GM18909 (cell line): ENCODE results near the gene BNIPL.

Source experiments
- ATAC-seq: cut with Tn5 transposase; IDR thresholded peaks from one replicate; pipeline ENCODE4 v1.9.1; 2021; ENCODE audit warnings: mild to moderate bottlenecking; ENCODE audit not compliant: unreplicated experiment, poor library complexity

The BNIPL gene

GRCh38 chr1:151009674-151010345 is 26.6 kb upstream of the BNIPL start:
- ATAC-seq = no peak

DNA sequence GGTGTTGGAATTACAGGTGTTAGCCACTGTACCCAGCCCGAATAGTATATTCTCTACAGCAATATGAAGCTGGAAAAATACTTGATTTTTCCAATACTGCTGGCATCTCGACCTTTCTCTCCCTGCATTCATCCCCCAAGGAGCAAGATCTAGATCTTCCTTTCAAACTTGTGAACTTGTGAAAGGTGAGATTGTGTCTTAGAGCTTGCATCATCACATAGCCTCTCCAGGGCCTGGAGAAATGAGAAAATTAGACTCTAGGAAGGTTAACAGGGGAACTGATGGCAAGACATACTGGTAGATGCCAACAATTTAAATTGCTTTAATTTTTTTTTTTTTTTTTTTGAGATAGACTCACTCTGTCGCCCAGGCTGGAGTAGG is 26.1 kb upstream of the BNIPL start:
- ATAC-seq = no peak

GRCh38 chr1:151011154-151011850 is 25.1 kb upstream of the BNIPL start:
- ATAC-seq = no peak

- ATAC-seq = no peak
Measured at GRCh38 chr1:151012684-151013471, 23.5 kb upstream of the BNIPL start.

- ATAC-seq = no peak
Measured at GRCh38 chr1:151013518-151013917, 22.9 kb upstream of the BNIPL start.

DNA sequence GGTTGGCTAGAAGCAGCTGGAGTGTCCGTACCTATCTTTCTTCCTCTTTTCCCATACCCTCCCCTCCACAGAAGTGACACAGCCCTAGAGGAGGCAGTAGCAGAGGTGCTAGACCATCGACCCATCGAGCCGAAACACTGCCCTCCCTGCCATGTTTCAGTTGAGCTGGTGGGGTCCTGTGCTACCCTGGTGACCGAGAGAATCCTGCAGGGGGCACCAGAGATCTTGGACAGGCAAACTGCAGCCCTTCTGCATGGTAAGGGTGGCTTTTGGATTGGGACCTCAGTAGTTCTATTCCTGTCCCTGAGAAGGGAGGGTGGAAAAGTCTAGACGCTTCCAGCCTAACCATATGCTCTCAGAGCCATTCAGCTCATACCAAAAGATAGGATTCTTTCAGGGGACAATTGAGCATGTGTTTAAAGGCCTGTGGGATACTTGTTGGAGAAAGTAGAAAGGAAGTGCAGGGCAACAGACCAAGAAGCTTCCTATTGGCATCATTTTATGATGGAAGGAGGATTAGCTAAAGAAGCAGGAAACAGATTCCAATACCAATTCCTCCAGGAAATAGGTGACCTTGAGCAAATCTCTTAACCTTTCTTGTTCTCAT is 11.7 kb upstream of the BNIPL start:
- no peak for ATAC-seq

DNA sequence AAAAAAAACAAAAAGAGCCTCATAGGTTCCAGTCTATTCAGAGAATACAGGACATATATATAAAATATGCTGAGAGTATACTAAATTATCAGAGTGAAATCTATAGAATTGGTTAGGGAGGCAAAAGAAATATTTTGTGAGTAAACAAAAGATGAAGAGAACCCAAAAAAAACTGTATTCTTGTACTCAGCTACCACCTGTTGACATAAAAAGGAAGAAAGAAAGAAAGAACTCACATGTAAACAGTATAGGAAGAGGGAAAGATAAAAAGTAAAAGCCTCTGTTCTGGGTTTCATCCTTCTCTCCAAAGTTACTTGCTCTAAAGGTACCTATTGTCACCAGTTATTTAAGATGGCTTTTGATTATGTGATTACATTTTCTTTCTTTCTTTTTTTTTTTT is 9.9 kb upstream of the BNIPL start:
- no peak for ATAC-seq

- no peak for ATAC-seq
Measured at GRCh38 chr1:151032164-151032563, 4.2 kb upstream of the BNIPL start.

DNA sequence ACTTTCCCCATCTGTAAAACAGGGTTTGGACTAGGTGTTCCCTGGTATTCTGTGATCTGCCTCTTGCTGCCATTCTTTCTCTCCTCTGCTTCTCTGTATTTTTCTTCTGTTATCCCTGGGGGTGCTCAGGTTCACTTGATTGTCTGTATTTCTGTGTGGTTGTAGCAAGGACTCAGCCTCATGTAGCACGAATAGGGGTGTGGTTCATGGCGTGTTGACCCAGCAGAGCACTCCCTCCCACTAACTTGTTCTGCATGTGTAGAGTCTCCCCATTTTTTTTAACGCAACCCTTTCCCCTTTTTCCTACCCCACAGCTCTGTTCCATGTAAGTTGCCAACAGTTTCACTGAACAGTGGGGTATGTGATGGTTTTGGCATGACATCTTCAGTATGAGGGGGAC is 1.2 kb upstream of the BNIPL start:
- ATAC-seq = no peak

DNA sequence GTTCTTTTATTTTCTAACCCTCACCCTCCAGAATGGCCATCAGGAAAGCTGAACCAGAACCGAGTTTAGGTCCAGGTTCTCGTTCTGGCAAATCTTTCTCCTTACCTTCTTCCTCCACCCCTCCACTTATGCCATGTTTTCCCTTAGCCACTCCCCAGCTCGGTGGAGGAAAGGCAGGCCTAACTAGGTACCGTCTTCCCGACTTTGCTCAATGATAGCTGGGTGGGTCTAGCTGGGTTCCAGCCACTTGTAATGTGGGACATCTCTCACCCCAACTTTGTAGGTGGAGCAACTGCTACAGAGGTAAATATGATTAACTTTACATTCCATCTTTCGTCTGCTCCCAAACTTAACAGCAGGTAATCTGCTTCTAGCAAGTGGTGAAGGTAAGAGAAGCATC is 646 bp downstream of the BNIPL start:
- ATAC-seq = no peak

GRCh38 chr1:151039521-151039920 is 3.1 kb downstream of the BNIPL start:
- ATAC-seq = no peak

DNA sequence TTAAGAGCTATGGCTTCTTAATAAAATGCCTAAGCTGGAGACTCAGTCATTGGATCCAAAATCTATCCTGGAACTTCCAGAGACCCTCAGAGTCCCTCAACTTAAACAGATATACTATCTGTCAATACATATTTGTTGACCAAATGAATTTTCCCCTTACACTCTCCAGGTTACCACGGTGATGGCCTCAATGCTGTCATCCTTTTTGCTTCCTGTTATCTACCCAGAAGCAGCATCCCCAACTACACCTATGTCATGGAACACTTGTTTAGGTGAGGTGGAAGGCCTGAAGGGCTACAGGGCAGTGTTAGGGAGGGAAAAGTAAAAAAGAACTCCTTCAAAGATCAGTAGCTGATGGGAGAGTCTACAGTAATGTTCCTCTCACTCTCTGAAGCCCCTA is 6.8 kb downstream of the BNIPL start:
- ATAC-seq = no peak

DNA sequence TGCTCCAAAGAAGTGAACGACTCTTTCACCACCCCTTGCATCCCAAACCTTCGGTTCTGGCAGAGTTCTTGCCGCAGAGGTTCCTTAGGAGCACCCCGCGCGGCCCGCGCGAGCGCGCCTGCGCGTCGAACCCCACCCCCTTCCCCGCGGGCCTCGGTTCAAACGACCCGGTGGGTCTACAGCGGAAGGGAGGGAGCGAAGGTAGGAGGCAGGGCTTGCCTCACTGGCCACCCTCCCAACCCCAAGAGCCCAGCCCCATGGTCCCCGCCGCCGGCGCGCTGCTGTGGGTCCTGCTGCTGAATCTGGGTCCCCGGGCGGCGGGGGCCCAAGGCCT is 11.2 kb downstream of the BNIPL start, which contains the start of gene C1orf56:
TSS of gene C1orf56 (plus strand) at position 161 of the 334 bp plus-strand sequence. CDS start at position 258, 97 bp downstream.
- ATAC-seq = peak; percentile 55

DNA sequence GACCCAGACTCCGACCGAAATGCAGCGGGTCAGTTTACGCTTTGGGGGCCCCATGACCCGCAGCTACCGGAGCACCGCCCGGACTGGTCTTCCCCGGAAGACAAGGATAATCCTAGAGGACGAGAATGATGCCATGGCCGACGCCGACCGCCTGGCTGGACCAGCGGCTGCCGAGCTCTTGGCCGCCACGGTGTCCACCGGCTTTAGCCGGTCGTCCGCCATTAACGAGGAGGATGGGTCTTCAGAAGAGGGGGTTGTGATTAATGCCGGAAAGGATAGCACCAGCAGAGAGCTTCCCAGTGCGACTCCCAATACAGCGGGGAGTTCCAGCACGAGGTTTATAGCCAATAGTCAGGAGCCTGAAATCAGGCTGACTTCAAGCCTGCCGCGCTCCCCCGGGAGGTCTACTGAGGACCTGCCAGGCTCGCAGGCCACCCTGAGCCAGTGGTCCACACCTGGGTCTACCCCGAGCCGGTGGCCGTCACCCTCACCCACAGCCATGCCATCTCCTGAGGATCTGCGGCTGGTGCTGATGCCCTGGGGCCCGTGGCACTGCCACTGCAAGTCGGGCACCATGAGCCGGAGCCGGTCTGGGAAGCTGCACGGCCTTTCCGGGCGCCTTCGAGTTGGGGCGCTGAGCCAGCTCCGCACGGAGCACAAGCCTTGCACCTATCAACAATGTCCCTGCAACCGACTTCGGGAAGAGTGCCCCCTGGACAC is 11.7 kb downstream of the BNIPL start:
- ATAC-seq = peak; percentile 59

DNA sequence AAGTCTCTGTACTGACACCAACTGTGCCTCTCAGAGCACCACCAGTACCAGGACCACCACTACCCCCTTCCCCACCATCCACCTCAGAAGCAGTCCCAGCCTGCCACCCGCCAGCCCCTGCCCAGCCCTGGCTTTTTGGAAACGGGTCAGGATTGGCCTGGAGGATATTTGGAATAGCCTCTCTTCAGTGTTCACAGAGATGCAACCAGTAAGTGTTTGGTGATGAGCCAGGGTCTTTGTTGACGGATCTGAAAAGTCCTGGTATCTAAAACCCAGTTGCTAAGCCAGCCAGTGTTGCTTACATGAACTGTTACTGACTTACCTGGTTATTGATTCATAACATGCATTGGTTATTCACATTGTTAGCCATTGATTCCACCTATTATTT is 12.3 kb downstream of the BNIPL start:
- no peak for ATAC-seq

GRCh38 chr1:151049458-151049857 is 13.1 kb downstream of the BNIPL start:
- no peak for ATAC-seq

GRCh38 chr1:151050051-151050688 is 13.8 kb downstream of the BNIPL start:
- ATAC-seq = no peak

GRCh38 chr1:151051356-151052009 is 15.1 kb downstream of the BNIPL start:
- ATAC-seq = no peak

DNA sequence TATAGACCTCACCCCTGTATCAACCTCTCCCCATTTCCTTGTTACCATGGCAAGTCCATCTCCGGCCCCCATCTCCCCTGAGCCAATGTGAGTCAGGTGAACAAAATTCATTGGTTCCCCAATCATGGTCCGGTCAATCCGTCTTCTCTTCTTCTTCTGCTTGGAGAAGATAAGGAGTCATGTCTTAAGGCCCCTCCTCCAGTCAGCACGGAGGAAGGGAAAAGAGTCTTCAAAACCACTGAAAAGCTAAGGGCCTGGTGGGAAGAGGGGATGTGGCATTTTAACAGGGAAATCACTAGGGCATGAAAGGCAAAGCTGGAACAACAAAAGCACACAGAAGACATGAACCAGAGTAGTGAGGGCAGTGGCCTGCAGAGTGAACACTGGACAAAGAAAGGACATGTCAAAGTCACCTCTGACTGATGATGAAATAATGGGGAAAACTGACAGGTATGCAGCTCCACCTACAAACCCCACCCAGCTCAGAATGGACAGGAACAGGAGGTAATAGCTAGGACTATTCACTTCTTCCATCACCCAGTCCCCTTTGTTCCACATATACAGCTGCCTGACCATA is 18.7 kb downstream of the BNIPL start:
- ATAC-seq = no peak
